Trophoblast cell (in vitro differentiated cells and primary cell): ENCODE measurements around the gene NAT14.

Source experiments
- DNase-seq, 2 donors: peaks; one replicate each; pipeline ENCODE4 v3.0.0-alpha.2; 2016
- H2AFZ ChIP-seq: 2 replicates; pipeline ENCODE4 v1.6.1; 2013; ENCODE audit warnings: low read length, moderate library complexity, mild to moderate bottlenecking; ENCODE audit not compliant: insufficient read depth, poor library complexity
- H2AK5ac ChIP-seq: 2 replicates; pipeline ENCODE4 v1.6.1; 2013; ENCODE audit warnings: mild to moderate bottlenecking, low read length
- H2BK120ac ChIP-seq: 2 replicates; pipeline ENCODE4 v1.6.1; 2013; ENCODE audit warnings: low read length, mild to moderate bottlenecking, moderate library complexity; ENCODE audit not compliant: insufficient read depth, poor library complexity
- H2BK12ac ChIP-seq: 2 replicates; pipeline ENCODE4 v1.6.1; 2013; ENCODE audit warnings: mild to moderate bottlenecking, low read length, moderate library complexity
- H2BK5ac ChIP-seq: 2 replicates; pipeline ENCODE4 v1.6.1; 2013; ENCODE audit warnings: low read length, low read depth, moderate library complexity, mild to moderate bottlenecking; ENCODE audit not compliant: poor library complexity
- H3K14ac ChIP-seq: 2 replicates; pipeline ENCODE4 v1.6.1; 2013; ENCODE audit warnings: mild to moderate bottlenecking, low read length
- H3K18ac ChIP-seq: 2 replicates; pipeline ENCODE4 v1.6.1; 2013; ENCODE audit warnings: mild to moderate bottlenecking, low read length
- H3K23ac ChIP-seq: 2 replicates; pipeline ENCODE4 v1.6.1; 2013; ENCODE audit warnings: low read length
- H3K27ac ChIP-seq: 2 replicates; pipeline ENCODE4 v1.5.1; 2013; ENCODE audit warnings: low read depth, mild to moderate bottlenecking, inconsistent platforms, low read length, moderate library complexity
- H3K27me3 ChIP-seq: 2 replicates; pipeline ENCODE4 v1.6.1; 2013; ENCODE audit warnings: inconsistent platforms, mild to moderate bottlenecking, low read length, moderate library complexity; ENCODE audit not compliant: insufficient read depth
- H3K36me3 ChIP-seq, 2 experiments: 1 replicate in 1 of 2; 2 replicates in 1 of 2; pipeline ENCODE4 v1.6.1; 2013; ENCODE audit warnings: low read length in 2 of 2, mild to moderate bottlenecking in 2 of 2, moderate library complexity in 1 of 2; ENCODE audit not compliant: insufficient read depth in 2 of 2, control insufficient read depth in 1 of 2
- H3K4ac ChIP-seq: 2 replicates; pipeline ENCODE4 v1.6.1; 2013; ENCODE audit warnings: low read depth, mild to moderate bottlenecking, low read length, moderate library complexity
- H3K4me1 ChIP-seq, 2 experiments: 1 replicate in 1 of 2; 2 replicates in 1 of 2; pipeline ENCODE4 v1.6.1; 2013; ENCODE audit warnings: low read length in 2 of 2, mild to moderate bottlenecking in 2 of 2, moderate library complexity in 1 of 2; ENCODE audit not compliant: insufficient read depth in 2 of 2, control insufficient read depth in 1 of 2
- H3K4me2 ChIP-seq: 2 replicates; pipeline ENCODE4 v1.6.1; 2013; ENCODE audit warnings: inconsistent platforms, mild to moderate bottlenecking, low read length, moderate library complexity
- H3K4me3 ChIP-seq: 2 replicates; pipeline ENCODE4 v1.5.1; 2013; ENCODE audit warnings: mild to moderate bottlenecking, low read depth, low read length, inconsistent platforms
- H3K79me1 ChIP-seq: one replicate; pipeline ENCODE4 v1.6.1; 2013; ENCODE audit warnings: low read length
- H3K79me2 ChIP-seq: 2 replicates; pipeline ENCODE4 v1.6.1; 2013; ENCODE audit warnings: low read length, mild to moderate bottlenecking; ENCODE audit not compliant: control insufficient read depth, insufficient read depth, poor library complexity
- H3K9ac ChIP-seq: 2 replicates; pipeline ENCODE4 v1.6.1; 2013; ENCODE audit warnings: mild to moderate bottlenecking, low read length
- H3K9me3 ChIP-seq: 2 replicates; pipeline ENCODE4 v1.6.1; 2013; ENCODE audit warnings: low read depth, mild to moderate bottlenecking, control low read depth, inconsistent platforms, low read length; ENCODE audit not compliant: insufficient read depth
- H4K12ac ChIP-seq: 2 replicates; pipeline ENCODE4 v1.6.1; 2013; ENCODE audit warnings: low read depth, mild to moderate bottlenecking, low read length, moderate library complexity
- H4K8ac ChIP-seq: 2 replicates; pipeline ENCODE4 v1.6.1; 2013; ENCODE audit warnings: low read depth, mild to moderate bottlenecking, low read length, moderate library complexity
- H4K91ac ChIP-seq: one replicate; pipeline ENCODE4 v1.6.1; 2013; ENCODE audit warnings: low read depth, mild to moderate bottlenecking, low read length, moderate library complexity
- WGBS: extraction: QIAGEN DNeasy Blood & Tissue Kit; methylation state at CpG from one replicate; pipeline ENCODE4 v1.1.7; 2013; ENCODE audit warnings: missing lambda C conversion rate; ENCODE audit not compliant: insufficient read length, insufficient coverage; ENCODE audit errors: extremely low coverage; 5-methylcytosine and 5-hydroxymethylcytosine counted together

The NAT14 gene

GRCh38 chr19:55479451-55480230, 5.3 kb upstream of the NAT14 start:
- peaks cover 15 to 20% of the 10 kb centered on the region in 2 experiments for H3K36me3 ChIP-seq
- peaks cover 1% of the 10 kb centered on the region for H3K79me2 ChIP-seq
- H3K23ac ChIP-seq, result no peak overlapping the region
- H3K9me3 ChIP-seq, result peaks cover 1% of the 10 kb centered on the region
- H3K27me3 ChIP-seq, result no peaks in the 10 kb centered on the region
- no peak overlapping the region for H2AFZ ChIP-seq
- no peak overlapping the region for H3K9ac ChIP-seq
- H3K4me1 ChIP-seq, result peaks cover 16 to 19% of the 10 kb centered on the region in 2 experiments
- peaks cover 6% of the 10 kb centered on the region for H3K79me1 ChIP-seq
- no peak overlapping the region for H3K18ac ChIP-seq
- H3K27ac ChIP-seq, result no peak overlapping the region
- H2BK120ac ChIP-seq, result no peak overlapping the region
- H3K14ac ChIP-seq, result no peak overlapping the region
- no peak overlapping the region for H4K91ac ChIP-seq
- no peak overlapping the region for H4K8ac ChIP-seq
- H3K4me3 ChIP-seq, result no peak overlapping the region
- H2BK12ac ChIP-seq, result peak overlapping the region; percentile 14
- no peak overlapping the region for H3K4me2 ChIP-seq
- H4K12ac ChIP-seq, result no peak overlapping the region
- no peak overlapping the region for H3K4ac ChIP-seq
- H2AK5ac ChIP-seq, result no peak overlapping the region
- DNase-seq, result no peak
- no peak overlapping the region for H2BK5ac ChIP-seq
- WGBS, result no CpG with 5 or more reads among the region's 15 CpGs

DNA sequence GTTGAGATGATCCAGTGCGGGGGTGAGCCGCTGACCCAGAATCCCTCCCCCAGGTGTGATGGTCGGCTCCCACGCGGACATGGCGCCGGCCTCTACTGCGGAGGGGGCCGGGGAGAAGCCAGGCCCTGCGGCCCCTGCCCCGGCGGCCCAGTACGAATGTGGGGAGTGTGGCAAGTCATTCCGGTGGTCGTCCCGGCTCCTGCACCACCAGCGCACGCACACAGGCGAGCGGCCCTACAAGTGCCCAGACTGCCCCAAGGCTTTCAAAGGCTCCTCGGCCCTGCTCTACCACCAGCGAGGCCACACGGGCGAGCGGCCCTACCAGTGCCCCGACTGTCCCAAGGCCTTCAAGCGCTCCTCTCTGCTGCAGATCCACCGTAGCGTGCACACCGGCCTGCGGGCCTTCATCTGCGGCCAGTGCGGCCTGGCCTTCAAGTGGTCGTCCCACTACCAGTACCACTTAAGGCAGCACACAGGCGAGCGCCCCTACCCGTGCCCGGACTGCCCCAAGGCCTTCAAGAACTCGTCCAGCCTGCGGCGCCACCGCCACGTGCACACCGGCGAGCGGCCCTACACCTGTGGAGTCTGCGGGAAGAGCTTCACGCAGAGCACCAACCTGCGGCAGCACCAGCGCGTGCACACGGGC, 3.7 kb upstream of the NAT14 start:
- peaks cover 21 to 25% of the 10 kb centered on the region in 2 experiments for H3K36me3 ChIP-seq
- no CpG with 5 or more reads among the region's 52 CpGs for WGBS
- peaks cover 18% of the 10 kb centered on the region for H3K79me1 ChIP-seq
- no peak overlapping the region for H2BK5ac ChIP-seq
- no peak overlapping the region for H2AFZ ChIP-seq
- H3K14ac ChIP-seq, result no peak overlapping the region
- H4K91ac ChIP-seq, result no peak overlapping the region
- no peak overlapping the region for H2BK120ac ChIP-seq
- peaks cover 13% of the 10 kb centered on the region for H3K79me2 ChIP-seq
- H2AK5ac ChIP-seq, result no peak overlapping the region
- no peak overlapping the region for H2BK12ac ChIP-seq
- H3K4me2 ChIP-seq, result no peak overlapping the region
- H3K4ac ChIP-seq, result no peak overlapping the region
- no peaks in the 10 kb centered on the region for H3K27me3 ChIP-seq
- H3K27ac ChIP-seq, result no peak overlapping the region
- no peak overlapping the region for H4K8ac ChIP-seq
- H3K4me1 ChIP-seq, result peaks cover 24% of the 10 kb centered on the region in 2 experiments
- peaks cover 1% of the 10 kb centered on the region for H3K9me3 ChIP-seq
- no peak overlapping the region for H3K18ac ChIP-seq
- no peak overlapping the region for H3K9ac ChIP-seq
- no peak for DNase-seq
- H3K23ac ChIP-seq, result no peak overlapping the region
- no peak overlapping the region for H4K12ac ChIP-seq
- no peak overlapping the region for H3K4me3 ChIP-seq

DNA sequence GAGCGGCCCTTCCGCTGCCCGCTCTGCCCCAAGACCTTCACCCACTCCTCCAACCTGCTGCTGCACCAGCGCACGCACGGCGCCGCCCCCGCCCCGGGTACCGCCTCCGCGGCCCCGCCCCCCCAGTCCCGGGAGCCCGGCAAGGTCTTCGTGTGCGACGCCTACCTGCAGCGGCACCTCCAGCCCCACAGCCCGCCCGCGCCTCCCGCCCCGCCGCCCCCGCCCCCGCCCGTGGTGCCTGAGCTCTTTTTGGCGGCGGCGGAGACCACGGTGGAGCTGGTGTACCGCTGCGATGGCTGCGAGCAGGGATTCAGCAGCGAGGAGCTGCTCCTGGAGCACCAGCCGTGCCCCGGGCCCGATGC, 3.2 kb upstream of the NAT14 start:
- H2BK5ac ChIP-seq, result no peak overlapping the region
- no peak overlapping the region for H3K4ac ChIP-seq
- H3K79me2 ChIP-seq, result peaks cover 16% of the 10 kb centered on the region
- no peak overlapping the region for H3K14ac ChIP-seq
- peaks cover 29% of the 10 kb centered on the region in 2 experiments for H3K4me1 ChIP-seq
- peaks cover 1% of the 10 kb centered on the region for H3K9me3 ChIP-seq
- H3K4me2 ChIP-seq, result no peak overlapping the region
- no peak overlapping the region for H3K27ac ChIP-seq
- H3K23ac ChIP-seq, result no peak overlapping the region
- H3K18ac ChIP-seq, result no peak overlapping the region
- no peak overlapping the region for H3K4me3 ChIP-seq
- no peak overlapping the region for H4K91ac ChIP-seq
- H2BK120ac ChIP-seq, result no peak overlapping the region
- peaks cover 23% of the 10 kb centered on the region for H3K79me1 ChIP-seq
- H4K12ac ChIP-seq, result no peak overlapping the region
- no peaks in the 10 kb centered on the region for H3K27me3 ChIP-seq
- peaks cover 22 to 26% of the 10 kb centered on the region in 2 experiments for H3K36me3 ChIP-seq
- no CpG with 5 or more reads among the region's 40 CpGs for WGBS
- H3K9ac ChIP-seq, result no peak overlapping the region
- DNase-seq, result no peak
- H2BK12ac ChIP-seq, result no peak overlapping the region
- H4K8ac ChIP-seq, result no peak overlapping the region
- no peak overlapping the region for H2AK5ac ChIP-seq
- no peak overlapping the region for H2AFZ ChIP-seq

DNA sequence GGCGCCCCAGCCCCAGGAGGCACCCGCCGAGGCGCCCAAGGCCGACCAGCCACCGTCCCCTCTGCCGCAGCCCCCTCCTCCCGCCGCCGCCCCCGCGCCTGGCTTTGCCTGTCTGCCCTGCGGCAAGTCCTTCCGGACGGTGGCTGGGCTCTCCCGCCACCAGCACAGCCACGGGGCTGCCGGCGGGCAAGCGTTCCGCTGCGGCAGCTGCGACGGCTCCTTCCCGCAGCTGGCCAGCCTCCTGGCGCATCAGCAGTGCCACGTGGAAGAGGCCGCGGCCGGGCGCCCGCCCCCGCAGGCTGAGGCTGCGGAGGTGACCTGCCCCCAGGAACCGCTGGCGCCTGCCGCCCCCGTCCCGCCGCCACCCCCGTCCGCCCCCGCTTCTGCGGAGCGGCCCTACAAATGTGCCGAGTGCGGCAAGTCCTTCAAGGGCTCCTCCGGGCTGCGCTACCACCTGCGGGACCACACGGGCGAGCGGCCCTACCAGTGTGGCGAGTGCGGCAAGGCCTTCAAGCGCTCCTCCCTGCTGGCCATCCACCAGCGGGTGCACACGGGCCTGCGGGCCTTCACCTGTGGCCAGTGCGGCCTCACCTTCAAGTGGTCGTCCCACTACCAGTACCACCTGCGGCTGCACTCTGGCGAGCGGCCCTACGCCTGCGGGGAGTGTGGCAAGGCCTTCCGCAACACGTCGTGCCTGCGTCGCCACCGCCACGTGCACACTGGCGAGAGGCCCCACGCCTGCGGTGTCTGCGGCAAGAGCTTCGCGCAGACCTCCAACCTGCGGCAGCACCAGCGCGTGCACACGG, 2.6 kb upstream of the NAT14 start:
- Histone ChIP-seq H3K4me3 (no peak overlapping the region), H3K23ac (no peak overlapping the region), H3K79me1 (peaks cover 29% of the 10 kb centered on the region), H3K4me2 (no peak overlapping the region), H3K9ac (no peak overlapping the region), H3K36me3 (peaks cover 22 to 26% of the 10 kb centered on the region in 2 experiments), H2BK120ac (no peak overlapping the region), H2BK5ac (no peak overlapping the region), H3K4ac (no peak overlapping the region), H3K18ac (no peak overlapping the region), H4K12ac (no peak overlapping the region), H4K91ac (no peak overlapping the region), H2AK5ac (no peak overlapping the region), H2AFZ (no peak overlapping the region), H3K79me2 (peaks cover 19% of the 10 kb centered on the region), H3K27me3 (no peaks in the 10 kb centered on the region), H3K4me1 (peaks cover 29 to 32% of the 10 kb centered on the region in 2 experiments), H4K8ac (no peak overlapping the region), H3K9me3 (peaks cover 1% of the 10 kb centered on the region), H3K14ac (no peak overlapping the region), H3K27ac (no peak overlapping the region), H2BK12ac (no peak overlapping the region)
- WGBS, result no CpG with 5 or more reads among the region's 83 CpGs
- DNase-seq, result no peak
